ENCODE results near the gene FDXR.

Gene FDXR

GRCh38 chr17:74839990-74840852, 32.6 kb downstream of the FDXR start:
- Histone ChIP-seq H3K9me3 (ENCODE audit: control insufficient read depth in 5 of 5, low read length in 5 of 5) (no peaks in the 10 kb centered on the region), H3K9ac (ENCODE audit: low read length in 5 of 5) (peak overlapping the region in 1 of 5 donors; percentile 72), H3K36me3 (ENCODE audit: control insufficient read depth in 5 of 5, insufficient read depth in 5 of 5, low read length in 5 of 5) (peaks cover 0 to 33% (median 19%) of the 10 kb centered on the region in 5 donors), H3K4me3 (ENCODE audit: low read depth in 1 of 5, low read length in 5 of 5) (no peak overlapping the region), H3K27me3 (ENCODE audit: control insufficient read depth in 5 of 5, insufficient read depth in 4 of 5, low read length in 5 of 5) (peaks cover 0 to 2% (median 0%) of the 10 kb centered on the region in 5 donors), H3K27ac (ENCODE audit: low read depth, low read length) (no peak overlapping the region), H3K4me1 (ENCODE audit: control insufficient read depth in 5 of 5, insufficient read depth in 5 of 5, low read length in 5 of 5) (peaks cover 9 to 31% (median 27%) of the 10 kb centered on the region in 5 donors)

GRCh38 chr17:74838274-74838673, 34.5 kb downstream of the FDXR start:
- Histone ChIP-seq H3K36me3 (ENCODE audit: control insufficient read depth in 5 of 5, insufficient read depth in 5 of 5, low read length in 5 of 5) (peaks cover 0 to 33% (median 23%) of the 10 kb centered on the region in 5 donors), H3K4me1 (ENCODE audit: control insufficient read depth in 5 of 5, insufficient read depth in 5 of 5, low read length in 5 of 5) (peaks cover 9 to 34% (median 28%) of the 10 kb centered on the region in 5 donors), H3K9me3 (ENCODE audit: control insufficient read depth in 5 of 5, low read length in 5 of 5) (no peaks in the 10 kb centered on the region), H3K27ac (ENCODE audit: low read depth, low read length) (no peak overlapping the region), H3K27me3 (ENCODE audit: control insufficient read depth in 5 of 5, insufficient read depth in 4 of 5, low read length in 5 of 5) (no peaks in the 10 kb centered on the region), H3K9ac (ENCODE audit: low read length in 5 of 5) (no peak overlapping the region), H3K4me3 (ENCODE audit: low read depth in 1 of 5, low read length in 5 of 5) (no peak overlapping the region)

- Histone ChIP-seq H3K9me3 (ENCODE audit: control insufficient read depth in 5 of 5, low read length in 5 of 5) (no peaks in the 10 kb centered on the region), H3K27me3 (ENCODE audit: control insufficient read depth in 5 of 5, insufficient read depth in 4 of 5, low read length in 5 of 5) (no peaks in the 10 kb centered on the region), H3K36me3 (ENCODE audit: control insufficient read depth in 5 of 5, insufficient read depth in 5 of 5, low read length in 5 of 5) (peaks cover 0 to 33% (median 23%) of the 10 kb centered on the region in 5 donors)
These were observed 35.9 kb downstream of the FDXR start for GRCh38 chr17:74836691-74837467.

GRCh38 chr17:74836191-74836590, 36.6 kb downstream of the FDXR start:
- Histone ChIP-seq H3K27ac (ENCODE audit: low read depth, low read length) (no peak overlapping the region), H3K36me3 (ENCODE audit: control insufficient read depth in 5 of 5, insufficient read depth in 5 of 5, low read length in 5 of 5) (peaks cover 0 to 36% (median 23%) of the 10 kb centered on the region in 5 donors), H3K27me3 (ENCODE audit: control insufficient read depth in 5 of 5, insufficient read depth in 4 of 5, low read length in 5 of 5) (no peaks in the 10 kb centered on the region), H3K4me3 (ENCODE audit: low read depth in 1 of 5, low read length in 5 of 5) (no peak overlapping the region), H3K9ac (ENCODE audit: low read length in 5 of 5) (no peak overlapping the region), H3K9me3 (ENCODE audit: control insufficient read depth in 5 of 5, low read length in 5 of 5) (no peaks in the 10 kb centered on the region), H3K4me1 (ENCODE audit: control insufficient read depth in 5 of 5, insufficient read depth in 5 of 5, low read length in 5 of 5) (peaks cover 8 to 16% (median 12%) of the 10 kb centered on the region in 5 donors)

More at GRCh38 chr17:74836691-74837467, 35.9 kb downstream of the FDXR start:
- no peak overlapping the region for H3K9ac ChIP-seq (ENCODE audit: low read length in 5 of 5)
- no peak overlapping the region for H3K4me3 ChIP-seq (ENCODE audit: low read depth in 1 of 5, low read length in 5 of 5)
- H3K4me1 ChIP-seq (ENCODE audit: control insufficient read depth in 5 of 5, insufficient read depth in 5 of 5, low read length in 5 of 5) = peaks cover 9 to 23% (median 19%) of the 10 kb centered on the region in 5 donors
- no peak overlapping the region for H3K27ac ChIP-seq (ENCODE audit: low read depth, low read length)

GRCh38 chr17:74833501-74834377, 39.1 kb downstream of the FDXR start:
- H3K4me3 ChIP-seq (ENCODE audit: low read depth in 1 of 5, low read length in 5 of 5) = no peak overlapping the region
- H3K27ac ChIP-seq (ENCODE audit: low read depth, low read length) = no peak overlapping the region
- H3K4me1 ChIP-seq (ENCODE audit: control insufficient read depth in 5 of 5, insufficient read depth in 5 of 5, low read length in 5 of 5) = peaks cover 0 to 7% (median 0%) of the 10 kb centered on the region in 5 donors
- H3K36me3 ChIP-seq (ENCODE audit: control insufficient read depth in 5 of 5, insufficient read depth in 5 of 5, low read length in 5 of 5) = peaks cover 0 to 56% (median 32%) of the 10 kb centered on the region in 5 donors
- H3K27me3 ChIP-seq (ENCODE audit: control insufficient read depth in 5 of 5, insufficient read depth in 4 of 5, low read length in 5 of 5) = no peaks in the 10 kb centered on the region
- no peak overlapping the region for H3K9ac ChIP-seq (ENCODE audit: low read length in 5 of 5)
- no peaks in the 10 kb centered on the region for H3K9me3 ChIP-seq (ENCODE audit: control insufficient read depth in 5 of 5, low read length in 5 of 5)

GRCh38 chr17:74832421-74832820, 40.4 kb downstream of the FDXR start:
- H3K36me3 ChIP-seq (ENCODE audit: control insufficient read depth in 5 of 5, insufficient read depth in 5 of 5, low read length in 5 of 5) = peaks cover 0 to 54% (median 34%) of the 10 kb centered on the region in 5 donors
- H3K9ac ChIP-seq (ENCODE audit: low read length in 5 of 5) = no peak overlapping the region
- H3K9me3 ChIP-seq (ENCODE audit: control insufficient read depth in 5 of 5, low read length in 5 of 5) = no peaks in the 10 kb centered on the region
- no peak overlapping the region for H3K4me3 ChIP-seq (ENCODE audit: low read depth in 1 of 5, low read length in 5 of 5)
- peaks cover 0 to 7% (median 0%) of the 10 kb centered on the region in 5 donors for H3K4me1 ChIP-seq (ENCODE audit: control insufficient read depth in 5 of 5, insufficient read depth in 5 of 5, low read length in 5 of 5)
- no peaks in the 10 kb centered on the region for H3K27me3 ChIP-seq (ENCODE audit: control insufficient read depth in 5 of 5, insufficient read depth in 4 of 5, low read length in 5 of 5)
- no peak overlapping the region for H3K27ac ChIP-seq (ENCODE audit: low read depth, low read length)

- Histone ChIP-seq H3K4me1 (ENCODE audit: control insufficient read depth in 5 of 5, insufficient read depth in 5 of 5, low read length in 5 of 5) (peaks cover 0 to 7% (median 0%) of the 10 kb centered on the region in 5 donors), H3K36me3 (ENCODE audit: control insufficient read depth in 5 of 5, insufficient read depth in 5 of 5, low read length in 5 of 5) (peaks cover 0 to 46% (median 31%) of the 10 kb centered on the region in 5 donors), H3K9me3 (ENCODE audit: control insufficient read depth in 5 of 5, low read length in 5 of 5) (no peaks in the 10 kb centered on the region), H3K27ac (ENCODE audit: low read depth, low read length) (no peak overlapping the region), H3K27me3 (ENCODE audit: control insufficient read depth in 5 of 5, insufficient read depth in 4 of 5, low read length in 5 of 5) (no peaks in the 10 kb centered on the region), H3K4me3 (ENCODE audit: low read depth in 1 of 5, low read length in 5 of 5) (no peak overlapping the region), H3K9ac (ENCODE audit: low read length in 5 of 5) (no peak overlapping the region)
These were observed 41.2 kb downstream of the FDXR start for GRCh38 chr17:74831444-74832146.

- no peaks in the 10 kb centered on the region for H3K27me3 ChIP-seq (ENCODE audit: control insufficient read depth in 5 of 5, insufficient read depth in 4 of 5, low read length in 5 of 5)
- peaks cover 0 to 41% (median 28%) of the 10 kb centered on the region in 5 donors for H3K36me3 ChIP-seq (ENCODE audit: control insufficient read depth in 5 of 5, insufficient read depth in 5 of 5, low read length in 5 of 5)
- no peak overlapping the region for H3K27ac ChIP-seq (ENCODE audit: low read depth, low read length)
- H3K4me3 ChIP-seq (ENCODE audit: low read depth in 1 of 5, low read length in 5 of 5) = no peak overlapping the region
- H3K4me1 ChIP-seq (ENCODE audit: control insufficient read depth in 5 of 5, insufficient read depth in 5 of 5, low read length in 5 of 5) = peaks cover 0 to 7% (median 0%) of the 10 kb centered on the region in 5 donors
- H3K9ac ChIP-seq (ENCODE audit: low read length in 5 of 5) = no peak overlapping the region
- no peaks in the 10 kb centered on the region for H3K9me3 ChIP-seq (ENCODE audit: control insufficient read depth in 5 of 5, low read length in 5 of 5)
These were observed 41.9 kb downstream of the FDXR start for GRCh38 chr17:74830861-74831260.

GRCh38 chr17:74827800-74828199, 45.0 kb downstream of the FDXR start:
- no peaks in the 10 kb centered on the region for H3K9me3 ChIP-seq (ENCODE audit: control insufficient read depth in 5 of 5, low read length in 5 of 5)
- H3K27ac ChIP-seq (ENCODE audit: low read depth, low read length) = no peak overlapping the region
- H3K9ac ChIP-seq (ENCODE audit: low read length in 5 of 5) = no peak overlapping the region
- H3K36me3 ChIP-seq (ENCODE audit: control insufficient read depth in 5 of 5, insufficient read depth in 5 of 5, low read length in 5 of 5) = peaks cover 0 to 57% (median 30%) of the 10 kb centered on the region in 5 donors
- no peaks in the 10 kb centered on the region for H3K27me3 ChIP-seq (ENCODE audit: control insufficient read depth in 5 of 5, insufficient read depth in 4 of 5, low read length in 5 of 5)
- peaks cover 5 to 12% (median 10%) of the 10 kb centered on the region in 5 donors for H3K4me1 ChIP-seq (ENCODE audit: control insufficient read depth in 5 of 5, insufficient read depth in 5 of 5, low read length in 5 of 5)
- H3K4me3 ChIP-seq (ENCODE audit: low read depth in 1 of 5, low read length in 5 of 5) = no peak overlapping the region

Measured in subcutaneous abdominal adipose tissue (tissue), 5 donors.